OCI-LY7 (cell line): ENCODE measurements around the gene WNT7A. TPM values are rescaled to one million over a fixed set of nuclear protein-coding genes. Genes with fewer than 3 reads are reported as not detected.

Experiments used
- BruUV-seq: library from RNA; stranded (reverse); fragments of 400-500 nt; replicated peaks from 2 replicates; lab custom pipeline; 2021; lab: Mats Ljungman, UMichigan
- CTCF ChIA-PET: fragments of 300-600 bp; sonication (Branson Sonifier 250); formaldehyde crosslinking; loops from one replicate; lab custom pipeline; 2022; ENCODE audit warnings: antibody characterized with exemption; ENCODE audit not compliant: unreplicated experiment; lab: Charles Lee
- POLR2A ChIA-PET: fragments of 300-600 bp; sonication (Branson Sonifier 250); formaldehyde crosslinking; loops from one replicate; lab custom pipeline; 2022; ENCODE audit warnings: antibody characterized with exemption; lab: Charles Lee
- DNase-seq: peaks from one replicate; pipeline ENCODE4 v3.0.0-alpha.2; 2015; ENCODE audit warnings: low spot score
- H2AFZ ChIP-seq: fragments of 200-600 bp; sonication (generic), shearing (Covaris generic); 2 replicates; pipeline ENCODE4 v1.6.1; 2014; ENCODE audit warnings: mild to moderate bottlenecking, antibody characterized with exemption, low read length, moderate library complexity
- H3K27ac ChIP-seq: fragments of 200-600 bp; sonication (generic); 2 replicates; pipeline ENCODE4 v1.5.1; 2014; ENCODE audit warnings: mixed run types, low read depth, mild to moderate bottlenecking, moderate library complexity, low read length, inconsistent platforms; ENCODE audit not compliant: poor library complexity, severe bottlenecking
- H3K36me3 ChIP-seq: fragments of 200-600 bp; sonication (generic); 2 replicates; pipeline ENCODE4 v1.6.1; 2014; ENCODE audit warnings: mild to moderate bottlenecking, antibody characterized with exemption, low read length, moderate library complexity, mixed read lengths; ENCODE audit not compliant: insufficient read depth
- H3K4me1 ChIP-seq: fragments of 200-600 bp; sonication (generic); 2 replicates; pipeline ENCODE4 v1.5.1; 2014; ENCODE audit warnings: mild to moderate bottlenecking, low read length; ENCODE audit not compliant: insufficient read depth, poor library complexity, severe bottlenecking
- H3K4me2 ChIP-seq: fragments of 200-600 bp; sonication (generic); 2 replicates; pipeline ENCODE4 v1.6.1; 2014; ENCODE audit warnings: mild to moderate bottlenecking, low read length
- H3K4me3 ChIP-seq: fragments of 200-600 bp; sonication (generic); 2 replicates; pipeline ENCODE4 v1.5.1; 2014; ENCODE audit warnings: mild to moderate bottlenecking, low read depth, low read length; ENCODE audit not compliant: poor library complexity, severe bottlenecking
- H3K79me2 ChIP-seq: fragments of 200-600 bp; sonication (generic); 2 replicates; pipeline ENCODE4 v1.6.1; 2016; ENCODE audit warnings: low read depth, mild to moderate bottlenecking, low read length, moderate library complexity, mixed read lengths; ENCODE audit not compliant: insufficient read depth
- H3K9me2 ChIP-seq: fragments of 200-600 bp; sonication (generic); 2 replicates; pipeline ENCODE4 v1.6.1; 2016; ENCODE audit warnings: mild to moderate bottlenecking, low read length, mixed read lengths; ENCODE audit not compliant: insufficient read depth
- H3K9me3 ChIP-seq: fragments of 200-600 bp; sonication (generic); 2 replicates; pipeline ENCODE4 v1.6.1; 2014; ENCODE audit warnings: mild to moderate bottlenecking, mixed run types, low read length, mixed read lengths
- H4K20me1 ChIP-seq: fragments of 200-600 bp; sonication (generic); 2 replicates; pipeline ENCODE4 v1.6.1; 2014; ENCODE audit warnings: mild to moderate bottlenecking, antibody characterized with exemption, low read length, moderate library complexity, mixed read lengths; ENCODE audit not compliant: insufficient read depth
- CTCF ChIP-seq: fragments of 200-600 bp; sonication (generic); conservative IDR thresholded peaks from 2 replicates; pipeline ENCODE4 v1.5.1; 2014; ENCODE audit warnings: mild to moderate bottlenecking, antibody characterized with exemption, low read length, moderate library complexity, mixed read lengths
- EZH2phosphoT487 ChIP-seq: fragments of 200-600 bp; sonication (generic); IDR thresholded peaks from 2 replicates; pipeline ENCODE4 v1.6.1; 2018; ENCODE audit warnings: low read depth, borderline replicate concordance, mild to moderate bottlenecking, mixed run types, antibody characterized with exemption, low read length, moderate library complexity, mixed read lengths
- intact Hi-C: fragments of 100-400 bp; cut with micrococcal nuclease; formaldehyde crosslinking; loops from one replicate; pipeline ENCODE4 v1.10.0; 2022; ENCODE audit not compliant: unreplicated experiment
- total RNA-seq, 2 experiments: library from RNA; depleted of rRNA in 1 of 2; stranded (reverse); fragments of >200 nt in 1 of 2; shearing (Covaris generic) in 1 of 2; gene quantifications; 2 replicates each; pipeline ENCODE4 v1.2.3, GENCODE V29; 2014 to 2022

Gene WNT7A
- total RNA-seq, 2 experiments from 2014 or later = not detected

GRCh38 chr3:13866041-13866965 is 13.6 kb downstream of the WNT7A start:
- no peaks in the 10 kb centered on the region for H3K9me2 ChIP-seq
- H2AFZ ChIP-seq = no peak overlapping the region
- H3K79me2 ChIP-seq = no peaks in the 10 kb centered on the region
- no peak overlapping the region for H3K4me2 ChIP-seq
- no TSS peak for BruUV-seq
- H3K9me3 ChIP-seq = no peaks in the 10 kb centered on the region
- H3K4me3 ChIP-seq = no peak overlapping the region
- TF ChIP-seq CTCF (no peak), EZH2phosphoT487 (no peak)
- no peak for DNase-seq
- H4K20me1 ChIP-seq = no peaks in the 10 kb centered on the region
- POLR2A ChIA-PET = no interaction called here
- CTCF ChIA-PET = no interaction called here
- H3K4me1 ChIP-seq = no peaks in the 10 kb centered on the region
- H3K27ac ChIP-seq = no peak overlapping the region
- H3K36me3 ChIP-seq = no peaks in the 10 kb centered on the region
- intact Hi-C loops = no loop called here

GRCh38 chr3:13865581-13865980 is 14.3 kb downstream of the WNT7A start:
- Histone ChIP-seq H3K9me2 (no peaks in the 10 kb centered on the region), H3K9me3 (no peaks in the 10 kb centered on the region), H3K79me2 (no peaks in the 10 kb centered on the region), H4K20me1 (no peaks in the 10 kb centered on the region), H3K27ac (no peak overlapping the region), H2AFZ (no peak overlapping the region), H3K4me2 (no peak overlapping the region), H3K4me1 (no peaks in the 10 kb centered on the region), H3K36me3 (no peaks in the 10 kb centered on the region), H3K4me3 (no peak overlapping the region)
- no TSS peak for BruUV-seq
- TF ChIP-seq CTCF = no peak
- TF ChIP-seq EZH2phosphoT487 = no peak
- intact Hi-C loops = no loop called here
- DNase-seq = no peak
- CTCF ChIA-PET = no interaction called here
- POLR2A ChIA-PET = no interaction called here

GRCh38 chr3:13865106-13865505 is 14.8 kb downstream of the WNT7A start:
- H4K20me1 ChIP-seq = no peaks in the 10 kb centered on the region
- BruUV-seq = no TSS peak
- H3K4me3 ChIP-seq = no peak overlapping the region
- intact Hi-C loops = no loop called here
- no peaks in the 10 kb centered on the region for H3K9me2 ChIP-seq
- CTCF ChIA-PET = no interaction called here
- no peaks in the 10 kb centered on the region for H3K9me3 ChIP-seq
- TF ChIP-seq CTCF (no peak), EZH2phosphoT487 (no peak)
- H3K4me1 ChIP-seq = no peaks in the 10 kb centered on the region
- no peaks in the 10 kb centered on the region for H3K79me2 ChIP-seq
- no peaks in the 10 kb centered on the region for H3K36me3 ChIP-seq
- H2AFZ ChIP-seq = no peak overlapping the region
- no peak overlapping the region for H3K27ac ChIP-seq
- POLR2A ChIA-PET = no interaction called here
- no peak overlapping the region for H3K4me2 ChIP-seq
- DNase-seq = no peak
